Measurements from ENCODE around the gene RRAD. TPM values are rescaled to one million over a fixed set of nuclear protein-coding genes. Genes with fewer than 3 reads are reported as not detected.

The RRAD gene
- total RNA-seq, 1 donor from 2014 or later: not detected

DNA sequence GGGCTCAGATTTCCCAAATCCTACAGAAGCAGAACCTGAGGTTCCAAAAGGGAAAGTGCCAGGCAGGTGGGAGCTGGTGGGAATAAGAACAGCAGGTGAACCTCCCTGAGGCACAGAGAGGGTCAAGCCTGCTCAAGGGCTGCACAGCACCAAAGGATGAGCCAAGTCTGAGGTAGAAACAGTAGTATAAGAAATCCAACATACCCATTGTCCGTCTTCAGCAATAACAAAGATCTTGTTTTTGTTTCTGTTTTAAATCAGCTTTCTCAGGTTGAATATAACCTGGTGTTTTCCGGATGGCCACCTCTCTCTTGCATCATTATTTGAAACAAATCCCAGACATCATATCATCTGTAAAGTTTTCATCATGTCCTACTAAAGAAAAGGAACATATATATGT lies 25.1 kb upstream of the RRAD start:
- H3K4me1 Mint-ChIP-seq (ENCODE audit: unreplicated experiment): no peaks in the 10 kb centered on the region
- H3K27ac Mint-ChIP-seq (ENCODE audit: unreplicated experiment): no peak overlapping the region
- no peaks in the 10 kb centered on the region for H3K9me3 Mint-ChIP-seq (ENCODE audit: unreplicated experiment)
- TF ChIP-seq, protein P1, sequence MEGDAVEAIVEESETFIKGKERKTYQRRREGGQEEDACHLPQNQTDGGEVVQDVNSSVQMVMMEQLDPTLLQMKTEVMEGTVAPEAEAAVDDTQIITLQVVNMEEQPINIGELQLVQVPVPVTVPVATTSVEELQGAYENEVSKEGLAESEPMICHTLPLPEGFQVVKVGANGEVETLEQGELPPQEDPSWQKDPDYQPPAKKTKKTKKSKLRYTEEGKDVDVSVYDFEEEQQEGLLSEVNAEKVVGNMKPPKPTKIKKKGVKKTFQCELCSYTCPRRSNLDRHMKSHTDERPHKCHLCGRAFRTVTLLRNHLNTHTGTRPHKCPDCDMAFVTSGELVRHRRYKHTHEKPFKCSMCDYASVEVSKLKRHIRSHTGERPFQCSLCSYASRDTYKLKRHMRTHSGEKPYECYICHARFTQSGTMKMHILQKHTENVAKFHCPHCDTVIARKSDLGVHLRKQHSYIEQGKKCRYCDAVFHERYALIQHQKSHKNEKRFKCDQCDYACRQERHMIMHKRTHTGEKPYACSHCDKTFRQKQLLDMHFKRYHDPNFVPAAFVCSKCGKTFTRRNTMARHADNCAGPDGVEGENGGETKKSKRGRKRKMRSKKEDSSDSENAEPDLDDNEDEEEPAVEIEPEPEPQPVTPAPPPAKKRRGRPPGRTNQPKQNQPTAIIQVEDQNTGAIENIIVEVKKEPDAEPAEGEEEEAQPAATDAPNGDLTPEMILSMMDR (IDR thresholded peaks at IDR 0.05; ENCODE audit: unreplicated experiment): no peak
- no peak for DNase-seq (ENCODE audit: low spot score)
- no peaks in the 10 kb centered on the region for H3K27me3 Mint-ChIP-seq (ENCODE audit: unreplicated experiment)
- no peak overlapping the region for H3K4me3 Mint-ChIP-seq (ENCODE audit: unreplicated experiment)
- H3K36me3 Mint-ChIP-seq (ENCODE audit: low read depth, unreplicated experiment): no peaks in the 10 kb centered on the region

DNA sequence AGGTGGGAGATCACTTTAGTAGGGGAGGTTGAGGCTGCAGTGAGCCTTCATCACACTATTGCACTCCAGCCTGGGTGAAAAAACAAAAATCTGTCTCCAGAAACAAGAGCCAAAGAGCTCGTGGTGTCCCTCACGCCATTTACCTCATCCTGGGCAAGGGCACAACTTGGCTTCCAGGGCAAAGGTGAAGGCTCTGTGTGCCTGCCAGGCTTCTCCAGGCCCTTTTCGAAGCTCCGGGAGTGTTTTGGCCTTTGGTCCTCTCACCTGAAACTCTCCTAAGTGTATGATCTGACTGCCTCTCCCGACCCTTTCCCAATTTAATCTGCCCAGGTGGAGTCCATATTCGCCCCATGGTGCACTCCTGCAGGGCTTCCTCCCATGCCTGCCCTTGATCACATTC lies 24.1 kb upstream of the RRAD start:
- TF ChIP-seq, protein P1 (IDR thresholded peaks at IDR 0.05; ENCODE audit: unreplicated experiment): no peak
- Mint-ChIP-seq H3K27ac (ENCODE audit: unreplicated experiment) (no peak overlapping the region), H3K4me3 (ENCODE audit: unreplicated experiment) (no peak overlapping the region), H3K27me3 (ENCODE audit: unreplicated experiment) (no peaks in the 10 kb centered on the region), H3K36me3 (ENCODE audit: low read depth, unreplicated experiment) (no peaks in the 10 kb centered on the region), H3K9me3 (ENCODE audit: unreplicated experiment) (no peaks in the 10 kb centered on the region), H3K4me1 (ENCODE audit: unreplicated experiment) (no peaks in the 10 kb centered on the region)
- no peak for DNase-seq (ENCODE audit: low spot score)

DNA sequence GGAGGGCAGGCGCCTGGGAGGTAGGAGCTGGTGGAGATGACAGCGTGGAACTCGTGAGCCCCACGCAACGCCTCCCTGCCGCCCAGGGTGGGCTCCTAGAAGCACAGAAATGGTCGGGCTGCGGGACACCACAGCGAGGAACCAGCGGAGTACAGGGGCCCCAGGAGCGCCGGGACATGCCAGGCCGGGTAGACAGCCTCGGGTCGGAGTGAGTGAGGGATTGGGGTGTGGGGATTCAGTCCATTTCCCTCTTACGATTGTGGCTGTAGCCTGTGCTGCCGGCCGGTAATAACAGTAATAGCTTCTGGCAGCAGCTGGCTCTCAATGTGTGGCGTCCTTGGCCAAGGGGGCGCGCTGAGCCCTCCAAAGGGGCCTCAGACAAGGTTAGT lies 23.5 kb upstream of the RRAD start:
- DNase-seq (ENCODE audit: low spot score): no peak
- H3K27ac Mint-ChIP-seq (ENCODE audit: unreplicated experiment): no peak overlapping the region
- H3K4me3 Mint-ChIP-seq (ENCODE audit: unreplicated experiment): no peak overlapping the region
- H3K27me3 Mint-ChIP-seq (ENCODE audit: unreplicated experiment): no peaks in the 10 kb centered on the region
- H3K36me3 Mint-ChIP-seq (ENCODE audit: low read depth, unreplicated experiment): no peaks in the 10 kb centered on the region
- no peaks in the 10 kb centered on the region for H3K9me3 Mint-ChIP-seq (ENCODE audit: unreplicated experiment)
- TF ChIP-seq, protein P1 (IDR thresholded peaks at IDR 0.05; ENCODE audit: unreplicated experiment): no peak
- no peaks in the 10 kb centered on the region for H3K4me1 Mint-ChIP-seq (ENCODE audit: unreplicated experiment)

DNA sequence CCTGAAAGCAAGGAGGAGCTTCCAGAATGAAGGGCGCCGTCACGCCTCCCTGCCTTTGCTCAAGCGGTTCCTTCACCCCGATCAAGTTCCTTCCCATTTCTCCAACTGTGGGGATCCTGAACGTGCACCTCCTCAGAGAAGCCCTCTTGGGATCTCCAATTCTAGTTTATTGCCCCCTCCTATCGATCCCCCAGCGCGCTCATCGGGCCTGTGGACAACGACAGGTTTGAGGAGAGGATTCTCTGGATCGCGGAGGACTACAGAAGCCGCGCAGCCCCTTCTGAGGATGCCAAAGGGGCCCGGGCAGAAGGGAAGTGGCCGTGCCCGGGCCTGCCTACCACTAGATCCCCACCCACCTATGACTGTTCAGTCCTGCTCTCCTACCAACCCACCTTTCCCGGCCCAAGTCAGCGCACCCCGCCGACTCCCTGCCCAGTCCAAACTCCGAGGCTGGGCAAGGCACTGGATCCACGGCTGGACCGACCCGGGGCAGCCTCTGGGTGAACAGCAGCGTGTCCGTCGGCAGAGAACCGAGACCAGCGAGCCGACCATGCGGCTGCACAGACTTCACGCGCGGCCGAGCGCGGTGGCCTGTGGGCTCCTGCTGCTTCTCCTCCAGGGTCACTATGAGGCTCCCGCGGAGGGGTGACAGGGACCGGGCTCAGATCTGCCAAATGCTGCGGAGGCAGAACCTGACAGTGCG lies 22.9 kb upstream of the RRAD start:
- no peaks in the 10 kb centered on the region for H3K9me3 Mint-ChIP-seq (ENCODE audit: unreplicated experiment)
- TF ChIP-seq, protein P1 (IDR thresholded peaks at IDR 0.05; ENCODE audit: unreplicated experiment): no peak
- H3K36me3 Mint-ChIP-seq (ENCODE audit: low read depth, unreplicated experiment): no peaks in the 10 kb centered on the region
- DNase-seq (ENCODE audit: low spot score): no peak
- H3K4me1 Mint-ChIP-seq (ENCODE audit: unreplicated experiment): no peaks in the 10 kb centered on the region
- no peak overlapping the region for H3K27ac Mint-ChIP-seq (ENCODE audit: unreplicated experiment)
- H3K4me3 Mint-ChIP-seq (ENCODE audit: unreplicated experiment): no peak overlapping the region
- H3K27me3 Mint-ChIP-seq (ENCODE audit: unreplicated experiment): no peaks in the 10 kb centered on the region

DNA sequence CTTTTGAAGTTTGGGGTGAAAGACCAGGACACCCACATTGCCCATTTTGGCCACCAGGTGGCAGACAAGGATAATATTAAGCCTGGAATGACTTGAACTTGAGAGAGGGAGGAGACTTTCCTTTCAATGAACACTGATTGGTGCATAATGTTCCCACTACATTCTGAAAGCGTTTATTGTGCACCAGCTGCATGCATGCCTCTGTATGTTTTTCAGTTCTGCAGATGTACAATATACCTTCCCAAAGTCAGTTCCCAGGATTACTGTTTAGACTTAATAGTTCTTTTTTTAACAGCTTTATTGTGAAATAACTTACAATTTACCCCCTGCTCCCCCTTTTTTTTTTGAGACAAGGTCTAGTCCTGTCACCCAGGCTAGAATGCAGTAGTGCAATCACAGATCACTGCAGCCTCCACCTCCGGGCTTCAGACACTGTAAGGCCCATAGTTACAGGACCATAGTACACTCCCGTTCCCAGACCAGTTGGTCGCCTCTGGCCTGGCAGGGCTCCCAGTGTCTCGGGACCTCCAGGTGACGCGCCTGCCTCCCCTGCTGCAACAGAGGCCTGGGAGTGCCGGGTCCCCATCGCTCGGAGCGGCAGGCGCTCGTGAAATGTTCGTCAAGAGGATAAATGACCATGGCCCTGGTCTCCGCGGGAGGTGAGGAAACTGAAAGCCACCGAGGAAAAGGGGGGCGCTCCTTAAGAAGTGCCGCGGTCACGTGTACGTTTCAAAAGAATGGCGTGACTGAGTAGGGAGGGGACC lies 22.1 kb upstream of the RRAD start:
- TF ChIP-seq, protein P1 (IDR thresholded peaks at IDR 0.05; ENCODE audit: unreplicated experiment): peak; percentile 92
- H3K4me3 Mint-ChIP-seq (ENCODE audit: unreplicated experiment): no peak overlapping the region

More for the DNA sequence above, 22.1 kb upstream of the RRAD start:
- peak; percentile 80 for DNase-seq (ENCODE audit: low spot score)
- no peak overlapping the region for H3K27ac Mint-ChIP-seq (ENCODE audit: unreplicated experiment)
- peaks cover 6% of the 10 kb centered on the region for H3K36me3 Mint-ChIP-seq (ENCODE audit: low read depth, unreplicated experiment)
- no peaks in the 10 kb centered on the region for H3K27me3 Mint-ChIP-seq (ENCODE audit: unreplicated experiment)
- H3K9me3 Mint-ChIP-seq (ENCODE audit: unreplicated experiment): no peaks in the 10 kb centered on the region
- peaks cover 5% of the 10 kb centered on the region for H3K4me1 Mint-ChIP-seq (ENCODE audit: unreplicated experiment)
